Tibial artery (tissue), 4 donors: ENCODE data around the gene HIP1.
A peak's percentile ranks its signal among the peaks of the same experiment; 100 is the strongest.
"Not testable (repeated sequence)": the region's sequence is repeated elsewhere in the genome, so short reads cannot be mapped to it uniquely, and the experiment has no call there.

Source experiments
- DNase-seq, 2 donors: peaks; one replicate each; pipeline ENCODE4 v3.0.0-alpha.2; 2019
- H3K27ac ChIP-seq, 2 donors: fragments of 200-600 bp; sonication (generic) in 1 of 2; 1 replicate in 1 of 2; 2 replicates in 1 of 2; pipeline ENCODE4 v1.5.1; 2018 to 2019; ENCODE audit warnings: mild to moderate bottlenecking in 1 of 2
- H3K27me3 ChIP-seq, 2 donors: fragments of 200-600 bp; sonication (generic) in 1 of 2; one replicate each; pipeline versions ENCODE4 v1.5.1 to v1.6.0; 2016 to 2019
- H3K36me3 ChIP-seq, 3 donors: fragments of 200-600 bp; sonication (generic) in 2 of 3; one replicate each; pipeline ENCODE4 v1.5.1; 2016 to 2019; ENCODE audit warnings: mild to moderate bottlenecking in 2 of 3
- H3K4me1 ChIP-seq, 4 donors: fragments of 200-600 bp; sonication (generic) in 2 of 4; 1 replicate in 3 of 4; 2 replicates in 1 of 4; pipeline ENCODE4 v1.5.1; 2016 to 2019
- H3K4me3 ChIP-seq, 2 donors: fragments of 200-600 bp; sonication (generic) in 1 of 2; 1 replicate in 1 of 2; 2 replicates in 1 of 2; pipeline ENCODE4 v1.5.1; 2018 to 2019; ENCODE audit warnings: mild to moderate bottlenecking in 2 of 2
- H3K9me3 ChIP-seq, 3 donors: fragments of 200-600 bp; sonication (generic) in 1 of 3; one replicate each; pipeline ENCODE4 v1.5.1; 2016 to 2019
- CTCF ChIP-seq, 2 experiments: fragments of 200-600 bp in 1 of 2; fragments of 450-650 bp in 1 of 2; IDR thresholded peaks; one replicate each; pipeline ENCODE4 v1.5.1; 2017 to 2019; ENCODE audit warnings: antibody characterized with exemption in 2 of 2, mild to moderate bottlenecking in 1 of 2, moderate library complexity in 1 of 2
- intact Hi-C: fragments of 100-400 bp; cut with DNase I; formaldehyde crosslinking; loops from one replicate; pipeline ENCODE4 v1.15.0; 2023; ENCODE audit warnings: low total_unique reads

HIP1 gene

GRCh38 chr7:75732764-75733630, 5.7 kb downstream of the HIP1 start:
- no peak overlapping the region for H3K4me3 ChIP-seq
- peaks cover 0 to 75% (median 47%) of the 10 kb centered on the region in 4 donors for H3K4me1 ChIP-seq
- no peak for TF ChIP-seq CTCF (IDR thresholded peaks at IDR 0.05)
- peak overlapping the region; percentile 76 to 95 for H3K27ac ChIP-seq
- H3K36me3 ChIP-seq = peaks cover 0 to 6% (median 0%) of the 10 kb centered on the region in 3 donors
- no peaks in the 10 kb centered on the region for H3K27me3 ChIP-seq
- H3K9me3 ChIP-seq = no peaks in the 10 kb centered on the region
- intact Hi-C loops = loop anchor here (10.0 kb wide), 1 partner anchor 78 kb away; no protein-coding TSS in a partner anchor
- DNase-seq = peak; percentile 59 to 73

- DNase-seq = no peak
- H3K4me1 ChIP-seq = peaks cover 0 to 77% (median 48%) of the 10 kb centered on the region in 4 donors
- H3K27me3 ChIP-seq = no peaks in the 10 kb centered on the region
- peak overlapping the region; percentile 76 to 95 for H3K27ac ChIP-seq
- TF ChIP-seq CTCF (IDR thresholded peaks at IDR 0.05) = no peak
- no peak overlapping the region for H3K4me3 ChIP-seq
- peaks cover 0 to 6% (median 0%) of the 10 kb centered on the region in 3 donors for H3K36me3 ChIP-seq
- intact Hi-C loops = loop anchor here (10.0 kb wide), 1 partner anchor 77 kb away; no protein-coding TSS in a partner anchor
- no peaks in the 10 kb centered on the region for H3K9me3 ChIP-seq
Measured at GRCh38 chr7:75732016-75732521, 6.7 kb downstream of the HIP1 start.

GRCh38 chr7:75729851-75730274, 8.9 kb downstream of the HIP1 start:
- H3K36me3 ChIP-seq = peaks cover 0 to 6% (median 0%) of the 10 kb centered on the region in 3 donors
- H3K4me3 ChIP-seq = no peak overlapping the region
- TF ChIP-seq CTCF (IDR thresholded peaks at IDR 0.05) = no peak
- peaks cover 0 to 59% (median 35%) of the 10 kb centered on the region in 4 donors for H3K4me1 ChIP-seq
- DNase-seq = no peak
- no peaks in the 10 kb centered on the region for H3K27me3 ChIP-seq
- intact Hi-C loops = loop anchor here (10.0 kb wide), 1 partner anchor 75 kb away; no protein-coding TSS in a partner anchor
- H3K27ac ChIP-seq = peak overlapping the region in 1 of 2 donors; percentile 1
- H3K9me3 ChIP-seq = no peaks in the 10 kb centered on the region

- peak in 1 of 2 donors; percentile 74 for DNase-seq
- peak overlapping the region; percentile 57 to 61 for H3K27ac ChIP-seq
- H3K4me3 ChIP-seq = no peak overlapping the region
- peaks cover 0 to 44% (median 29%) of the 10 kb centered on the region in 4 donors for H3K4me1 ChIP-seq
- intact Hi-C loops = no loop called here
- H3K9me3 ChIP-seq = no peaks in the 10 kb centered on the region
- H3K27me3 ChIP-seq = no peaks in the 10 kb centered on the region
- no peak for TF ChIP-seq CTCF (IDR thresholded peaks at IDR 0.05)
- H3K36me3 ChIP-seq = no peaks in the 10 kb centered on the region
Measured at GRCh38 chr7:75727881-75728593, 10.7 kb downstream of the HIP1 start.

GRCh38 chr7:75727351-75727750, 11.4 kb downstream of the HIP1 start:
- H3K9me3 ChIP-seq, H3K27me3 ChIP-seq, H3K4me3 ChIP-seq: not testable (repeated sequence)

More at GRCh38 chr7:75727351-75727750, 11.4 kb downstream of the HIP1 start:
- DNase-seq, H3K36me3 ChIP-seq, intact Hi-C loops: not testable (repeated sequence)
- peaks cover 0 to 44% (median 24%) of the 10 kb centered on the region in 4 donors for H3K4me1 ChIP-seq
- H3K27ac ChIP-seq = peak overlapping the region; percentile 29 to 61
